K562 (cell line): ENCODE results near the gene HOXA7. TPM values are rescaled to one million over a fixed set of nuclear protein-coding genes. Genes with fewer than 3 reads are reported as not detected.

Experiments used
- SMAD3 ChIP-seq: fragments of 450-650 bp; formaldehyde crosslinking; conservative IDR thresholded peaks from 2 replicates; pipeline ENCODE4 v1.4.0; 2020; ENCODE audit warnings: mild to moderate bottlenecking
- ZNF644 ChIP-seq: fragments of 200-800 bp; sonication (Bioruptor generic); IDR thresholded peaks from 2 replicates; pipeline ENCODE4 v1.6.1; 2016; ENCODE audit warnings: low read depth, missing genetic modification characterization, missing compliant biosample characterization
- polyA plus RNA-seq, 8 experiments: library from polyadenylated mRNA; depleted of rRNA in 4 of 8; stranded (reverse) in 5 of 8; unstranded in 3 of 8; fragments of >200 nt; fragmentation: Nextera tagmentation in 2 of 8; fragmentation: Illumina TruSeq in 1 of 8; extraction: Ambion mirVana in 2 of 8; extraction: Trizol in 1 of 8; gene quantifications; 2 replicates each; pipeline versions ENCODE4 v1.2.1 to v1.2.3, GENCODE V29; 2011 to 2014; ENCODE audit warnings: inconsistent platforms in 1 of 8, missing spikeins in 1 of 8
- total RNA-seq, 7 experiments: library from RNA; depleted of rRNA in 6 of 7; stranded (reverse); fragments of >200 nt in 6 of 7; fragmentation: Illumina TruSeq in 2 of 7; extraction: Trizol in 2 of 7; gene quantifications; 2 replicates each; pipeline versions ENCODE4 v1.2.1 to v1.2.3, GENCODE V29; 2011 to 2021; ENCODE audit warnings: low replicate concordance in 1 of 7
- TF ChIP-seq, protein P1 (sequence below): fragments of 250-450 bp; sonication (Bioruptor Pico); IDR thresholded peaks from 2 replicates; pipeline ENCODE4 v1.8.0; 2022; ENCODE audit warnings: inconsistent platforms
- TF ChIP-seq, protein P2 (sequence below), 2 experiments: IDR thresholded peaks in 1 of 2; conservative IDR thresholded peaks in 1 of 2; 2 replicates each; pipeline ENCODE4 v1.6.1; 2016; ENCODE audit warnings: low read depth in 2 of 2, mild to moderate bottlenecking in 1 of 2, missing compliant biosample characterization in 1 of 2, missing genetic modification characterization in 1 of 2, moderate library complexity in 1 of 2
- TF ChIP-seq, protein P3 (sequence below): fragments of 450-650 bp; IDR thresholded peaks from 2 replicates; pipeline ENCODE4 v1.6.1; 2016

The HOXA7 gene
- total and polyA plus RNA-seq, 9 of the 15 experiments (the other 6 are each of a cell fraction or from before 2014, with no cell fraction given), result not detected

DNA sequence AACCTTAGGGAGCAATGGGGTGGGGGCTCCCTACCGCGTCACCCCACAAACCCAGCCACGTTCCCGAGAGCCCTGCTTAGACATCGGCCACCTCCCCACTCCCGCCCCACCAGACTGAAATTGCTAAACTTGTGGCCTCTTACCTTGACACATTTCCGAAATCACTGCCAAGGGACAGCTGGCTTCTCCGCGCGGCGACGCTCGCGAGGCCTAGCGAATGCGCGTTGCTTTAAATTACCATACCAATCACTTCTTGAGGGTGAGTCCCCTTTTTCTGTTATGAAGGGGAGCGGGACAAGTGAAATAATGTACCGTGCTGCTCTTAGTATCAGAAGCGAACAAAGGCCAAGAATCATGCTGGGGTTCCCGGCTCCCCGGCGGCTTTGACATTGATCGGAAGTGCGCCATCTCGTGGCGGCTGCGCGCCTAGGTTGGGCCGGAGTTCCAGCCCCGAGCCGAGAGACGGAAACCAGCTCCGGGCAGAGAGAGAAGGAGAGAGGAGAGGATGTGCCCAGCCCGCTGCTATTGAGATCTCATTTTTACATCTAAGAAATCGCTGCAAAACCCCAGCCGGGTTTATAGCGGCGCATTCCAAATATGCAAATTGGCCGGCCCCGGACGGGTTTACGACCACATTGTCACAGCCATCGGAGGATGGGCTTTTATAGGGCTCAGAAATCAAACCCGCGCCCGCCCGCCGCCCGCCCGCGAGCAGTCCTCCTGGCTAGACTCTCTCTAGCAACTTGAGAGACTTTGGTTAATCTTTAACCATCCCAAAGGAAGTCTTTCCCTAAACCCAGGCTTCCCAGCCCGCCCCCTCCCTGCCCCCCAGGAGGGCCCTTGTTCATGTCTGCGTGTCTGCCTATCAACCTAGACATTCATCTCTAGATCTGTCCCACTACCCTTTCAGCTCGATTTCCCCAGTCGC is 23.3 kb upstream of the HOXA7 start (continued):
- TF ChIP-seq, protein P1, sequence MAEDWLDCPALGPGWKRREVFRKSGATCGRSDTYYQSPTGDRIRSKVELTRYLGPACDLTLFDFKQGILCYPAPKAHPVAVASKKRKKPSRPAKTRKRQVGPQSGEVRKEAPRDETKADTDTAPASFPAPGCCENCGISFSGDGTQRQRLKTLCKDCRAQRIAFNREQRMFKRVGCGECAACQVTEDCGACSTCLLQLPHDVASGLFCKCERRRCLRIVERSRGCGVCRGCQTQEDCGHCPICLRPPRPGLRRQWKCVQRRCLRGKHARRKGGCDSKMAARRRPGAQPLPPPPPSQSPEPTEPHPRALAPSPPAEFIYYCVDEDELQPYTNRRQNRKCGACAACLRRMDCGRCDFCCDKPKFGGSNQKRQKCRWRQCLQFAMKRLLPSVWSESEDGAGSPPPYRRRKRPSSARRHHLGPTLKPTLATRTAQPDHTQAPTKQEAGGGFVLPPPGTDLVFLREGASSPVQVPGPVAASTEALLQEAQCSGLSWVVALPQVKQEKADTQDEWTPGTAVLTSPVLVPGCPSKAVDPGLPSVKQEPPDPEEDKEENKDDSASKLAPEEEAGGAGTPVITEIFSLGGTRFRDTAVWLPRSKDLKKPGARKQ (CRISPR knock-in tag), result peak; percentile 75; the same call in 1 of the 2 replicates
- TF ChIP-seq, protein P2, sequence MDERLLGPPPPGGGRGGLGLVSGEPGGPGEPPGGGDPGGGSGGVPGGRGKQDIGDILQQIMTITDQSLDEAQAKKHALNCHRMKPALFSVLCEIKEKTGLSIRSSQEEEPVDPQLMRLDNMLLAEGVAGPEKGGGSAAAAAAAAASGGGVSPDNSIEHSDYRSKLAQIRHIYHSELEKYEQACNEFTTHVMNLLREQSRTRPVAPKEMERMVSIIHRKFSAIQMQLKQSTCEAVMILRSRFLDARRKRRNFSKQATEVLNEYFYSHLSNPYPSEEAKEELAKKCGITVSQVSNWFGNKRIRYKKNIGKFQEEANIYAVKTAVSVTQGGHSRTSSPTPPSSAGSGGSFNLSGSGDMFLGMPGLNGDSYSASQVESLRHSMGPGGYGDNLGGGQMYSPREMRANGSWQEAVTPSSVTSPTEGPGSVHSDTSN (CRISPR knock-in tag; IDR thresholded peaks at IDR 0.05; ENCODE audit: low read depth), result no peak
- TF ChIP-seq, protein P2 (tag; conservative IDR thresholded peaks at IDR 0.05; ENCODE audit: low read depth), result 0 out of 2 replicates have a peak, but pooled peaks have one; percentile 14
- no peak for TF ChIP-seq ZNF644 (tag)
- no peak for TF ChIP-seq SMAD3 (CRISPR knock-in tag)
- TF ChIP-seq, protein P3, sequence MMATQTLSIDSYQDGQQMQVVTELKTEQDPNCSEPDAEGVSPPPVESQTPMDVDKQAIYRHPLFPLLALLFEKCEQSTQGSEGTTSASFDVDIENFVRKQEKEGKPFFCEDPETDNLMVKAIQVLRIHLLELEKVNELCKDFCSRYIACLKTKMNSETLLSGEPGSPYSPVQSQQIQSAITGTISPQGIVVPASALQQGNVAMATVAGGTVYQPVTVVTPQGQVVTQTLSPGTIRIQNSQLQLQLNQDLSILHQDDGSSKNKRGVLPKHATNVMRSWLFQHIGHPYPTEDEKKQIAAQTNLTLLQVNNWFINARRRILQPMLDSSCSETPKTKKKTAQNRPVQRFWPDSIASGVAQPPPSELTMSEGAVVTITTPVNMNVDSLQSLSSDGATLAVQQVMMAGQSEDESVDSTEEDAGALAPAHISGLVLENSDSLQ, result peak; percentile 49
